ENCODE data around the gene TNFSF4. TPM values are rescaled to one million over a fixed set of nuclear protein-coding genes. Genes with fewer than 3 reads are reported as not detected.

TNFSF4 gene
- total RNA-seq, 1 experiment from 2014 or later = 0.18 TPM

DNA sequence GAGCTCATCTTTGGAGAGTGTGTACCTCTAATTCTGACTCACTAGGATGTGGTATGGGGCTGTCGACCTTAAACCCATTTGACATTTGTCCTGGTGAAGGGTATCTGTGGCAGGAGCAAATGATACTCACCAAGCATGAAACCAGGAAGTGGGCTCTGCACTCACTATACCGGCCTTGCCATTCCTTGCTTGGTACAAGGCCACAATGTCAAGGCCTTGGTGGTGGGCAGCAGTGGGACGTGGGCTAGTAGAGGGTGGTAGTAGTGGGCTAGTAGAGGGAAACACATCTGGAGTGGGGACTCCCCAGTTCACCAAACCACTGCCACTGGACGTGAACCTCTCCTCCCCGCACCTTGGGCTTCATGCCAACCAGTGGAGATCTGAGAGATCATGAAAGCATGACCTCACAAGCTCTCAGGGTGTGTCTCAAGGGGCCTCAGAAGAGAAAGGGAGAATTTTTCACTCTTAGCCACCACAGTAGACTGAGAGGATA lies 11.5 kb downstream of the TNFSF4 start:
- Histone ChIP-seq H3F3A (ENCODE audit: low read length, unreplicated experiment) (no peaks in the 10 kb centered on the region), H3K79me2 (ENCODE audit: low read length) (no peaks in the 10 kb centered on the region), H3K27me3 (ENCODE audit: low read length) (no peaks in the 10 kb centered on the region), H3K9me3 (ENCODE audit: low read length) (no peaks in the 10 kb centered on the region), H3K4me1 (ENCODE audit: insufficient read depth, low read length) (peaks cover 12% of the 10 kb centered on the region; the same call in 1 of the 2 replicates), H3K36me3 (ENCODE audit: low read depth, low read length) (no peaks in the 10 kb centered on the region), H3K9me2 (replicated peaks; ENCODE audit: low read length) (no peaks in the 10 kb centered on the region), H2AFZ (ENCODE audit: low read length) (no peak overlapping the region), H3K27ac (ENCODE audit: low read length) (no peak overlapping the region), H4K20me1 (ENCODE audit: low read length) (no peaks in the 10 kb centered on the region), H3K9ac (ENCODE audit: low read length) (no peak overlapping the region), H3K4me2 (ENCODE audit: low read length) (no peak overlapping the region), H3K4me3 (ENCODE audit: low read length) (no peak overlapping the region)
- intact Hi-C loops (cut with micrococcal nuclease) = no loop called here
- DNase-seq = no peak
- POLR2A ChIA-PET (ENCODE audit: unreplicated experiment) = no interaction called here
- no peak for TF ChIP-seq EZH2 (IDR thresholded peaks at IDR 0.05; ENCODE audit: low read length, unreplicated experiment)
- TF ChIP-seq, protein P1, sequence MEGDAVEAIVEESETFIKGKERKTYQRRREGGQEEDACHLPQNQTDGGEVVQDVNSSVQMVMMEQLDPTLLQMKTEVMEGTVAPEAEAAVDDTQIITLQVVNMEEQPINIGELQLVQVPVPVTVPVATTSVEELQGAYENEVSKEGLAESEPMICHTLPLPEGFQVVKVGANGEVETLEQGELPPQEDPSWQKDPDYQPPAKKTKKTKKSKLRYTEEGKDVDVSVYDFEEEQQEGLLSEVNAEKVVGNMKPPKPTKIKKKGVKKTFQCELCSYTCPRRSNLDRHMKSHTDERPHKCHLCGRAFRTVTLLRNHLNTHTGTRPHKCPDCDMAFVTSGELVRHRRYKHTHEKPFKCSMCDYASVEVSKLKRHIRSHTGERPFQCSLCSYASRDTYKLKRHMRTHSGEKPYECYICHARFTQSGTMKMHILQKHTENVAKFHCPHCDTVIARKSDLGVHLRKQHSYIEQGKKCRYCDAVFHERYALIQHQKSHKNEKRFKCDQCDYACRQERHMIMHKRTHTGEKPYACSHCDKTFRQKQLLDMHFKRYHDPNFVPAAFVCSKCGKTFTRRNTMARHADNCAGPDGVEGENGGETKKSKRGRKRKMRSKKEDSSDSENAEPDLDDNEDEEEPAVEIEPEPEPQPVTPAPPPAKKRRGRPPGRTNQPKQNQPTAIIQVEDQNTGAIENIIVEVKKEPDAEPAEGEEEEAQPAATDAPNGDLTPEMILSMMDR (conservative IDR thresholded peaks at IDR 0.05; ENCODE audit: low read depth, low read length) = no peak
- TF ChIP-seq EZH2phosphoT487 (IDR thresholded peaks at IDR 0.05; ENCODE audit: borderline replicate concordance, low read length) = no peak
- ATAC-seq = peak; percentile 40
- no TSS peak for BruUV-seq (replicated peaks)
- CTCF ChIA-PET = interaction anchor here (1.2 kb wide), 1 partner anchor 370 kb away, joined by 3 read pairs; no protein-coding TSS in a partner anchor

GRCh38 chr1:173193639-173194038 lies 13.5 kb downstream of the TNFSF4 start:
- intact Hi-C loops (cut with micrococcal nuclease) = no loop called here

More at GRCh38 chr1:173193639-173194038, 13.5 kb downstream of the TNFSF4 start:
- H4K20me1 ChIP-seq (ENCODE audit: low read length) = no peaks in the 10 kb centered on the region
- H2AFZ ChIP-seq (ENCODE audit: low read length) = no peak overlapping the region
- no peak overlapping the region for H3K27ac ChIP-seq (ENCODE audit: low read length)
- no peaks in the 10 kb centered on the region for H3K27me3 ChIP-seq (ENCODE audit: low read length)
- no peak overlapping the region for H3K9ac ChIP-seq (ENCODE audit: low read length)
- H3K9me3 ChIP-seq (ENCODE audit: low read length) = no peaks in the 10 kb centered on the region
- H3F3A ChIP-seq (ENCODE audit: low read length, unreplicated experiment) = no peaks in the 10 kb centered on the region
- no peak for ATAC-seq
- H3K36me3 ChIP-seq (ENCODE audit: low read depth, low read length) = no peaks in the 10 kb centered on the region
- BruUV-seq (replicated peaks) = no TSS peak
- ChIA-PET CTCF (no interaction called here), POLR2A (ENCODE audit: unreplicated experiment) (no interaction called here)
- no peaks in the 10 kb centered on the region for H3K9me2 ChIP-seq (replicated peaks; ENCODE audit: low read length)
- no peaks in the 10 kb centered on the region for H3K79me2 ChIP-seq (ENCODE audit: low read length)
- TF ChIP-seq EZH2 (IDR thresholded peaks at IDR 0.05; ENCODE audit: low read length, unreplicated experiment) (no peak), EZH2phosphoT487 (IDR thresholded peaks at IDR 0.05; ENCODE audit: borderline replicate concordance, low read length) (no peak)
- TF ChIP-seq, protein P1 (conservative IDR thresholded peaks at IDR 0.05; ENCODE audit: low read depth, low read length) = no peak
- no peak for DNase-seq
- no peak overlapping the region for H3K4me3 ChIP-seq (ENCODE audit: low read length)
- peaks cover 18% of the 10 kb centered on the region; the same call in 1 of the 2 replicates for H3K4me1 ChIP-seq (ENCODE audit: insufficient read depth, low read length)
- H3K4me2 ChIP-seq (ENCODE audit: low read length) = no peak overlapping the region
